HG02642 (cell line): ENCODE measurements around the gene TAS1R3.
"Not testable (repeated sequence)": the region's sequence is repeated elsewhere in the genome, so short reads cannot be mapped to it uniquely, and the experiment has no call there.

Experiments used
- ATAC-seq: cut with Tn5 transposase; IDR thresholded peaks from one replicate; pipeline ENCODE4 v1.9.1; 2021; ENCODE audit warnings: mild to moderate bottlenecking; ENCODE audit not compliant: unreplicated experiment, poor library complexity

The TAS1R3 gene

DNA sequence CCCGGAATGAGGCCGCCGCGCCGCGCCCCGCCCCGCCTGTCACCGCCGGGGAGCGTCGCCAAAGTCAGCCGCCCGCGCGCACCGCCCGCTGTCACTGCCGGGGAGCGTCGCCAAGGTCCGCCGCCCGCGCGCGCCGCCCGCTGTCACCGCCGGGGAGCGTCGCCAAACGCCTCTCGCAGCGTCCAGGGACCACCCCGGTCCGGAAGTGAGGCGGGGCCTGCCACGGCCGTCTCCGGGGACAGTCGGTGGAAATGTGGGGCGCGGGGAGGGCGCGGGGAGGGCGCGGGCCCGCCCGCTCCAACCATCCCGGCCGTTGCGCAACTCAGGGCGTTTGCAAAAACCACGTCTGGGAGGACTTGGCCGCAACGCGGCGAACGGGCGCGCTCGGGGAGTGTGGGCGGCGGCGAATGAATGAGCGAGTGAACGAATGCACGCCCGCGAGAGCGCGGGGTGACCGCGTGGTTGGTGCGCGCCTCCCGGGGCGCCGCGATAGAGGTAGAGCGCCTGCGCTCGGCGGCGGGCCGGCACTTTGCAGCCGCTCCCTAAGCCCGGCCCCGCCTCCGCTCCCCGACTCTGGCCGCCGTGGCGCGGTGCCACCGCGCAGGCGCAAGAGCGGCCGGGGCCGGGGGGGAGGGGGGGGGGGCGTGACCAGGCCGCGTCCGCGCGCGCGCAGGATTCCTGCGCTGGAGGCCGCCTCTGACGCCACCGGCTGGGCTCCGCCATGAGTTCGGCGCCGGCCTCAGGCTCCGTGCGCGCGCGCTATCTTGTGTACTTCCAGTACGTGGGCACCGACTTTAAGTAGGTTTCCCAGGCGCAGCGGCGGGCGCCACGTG is 22.9 kb upstream of the TAS1R3 start, which contains the start of the genes ACAP3 and PUSL1:
Gene ACAP3, minus strand, starts transcription at position 8 of the 833 bp plus-strand sequence. CDS start 115 bp downstream, outside the sequence.
Gene PUSL1, plus strand, starts transcription at position 675 of the 833 bp plus-strand sequence. Its CDS starts 47 bp downstream, at position 722.
- peak; percentile 64 for ATAC-seq

- no peak for ATAC-seq
These were observed 22.3 kb upstream of the TAS1R3 start for GRCh38 chr1:1308756-1309250.

DNA sequence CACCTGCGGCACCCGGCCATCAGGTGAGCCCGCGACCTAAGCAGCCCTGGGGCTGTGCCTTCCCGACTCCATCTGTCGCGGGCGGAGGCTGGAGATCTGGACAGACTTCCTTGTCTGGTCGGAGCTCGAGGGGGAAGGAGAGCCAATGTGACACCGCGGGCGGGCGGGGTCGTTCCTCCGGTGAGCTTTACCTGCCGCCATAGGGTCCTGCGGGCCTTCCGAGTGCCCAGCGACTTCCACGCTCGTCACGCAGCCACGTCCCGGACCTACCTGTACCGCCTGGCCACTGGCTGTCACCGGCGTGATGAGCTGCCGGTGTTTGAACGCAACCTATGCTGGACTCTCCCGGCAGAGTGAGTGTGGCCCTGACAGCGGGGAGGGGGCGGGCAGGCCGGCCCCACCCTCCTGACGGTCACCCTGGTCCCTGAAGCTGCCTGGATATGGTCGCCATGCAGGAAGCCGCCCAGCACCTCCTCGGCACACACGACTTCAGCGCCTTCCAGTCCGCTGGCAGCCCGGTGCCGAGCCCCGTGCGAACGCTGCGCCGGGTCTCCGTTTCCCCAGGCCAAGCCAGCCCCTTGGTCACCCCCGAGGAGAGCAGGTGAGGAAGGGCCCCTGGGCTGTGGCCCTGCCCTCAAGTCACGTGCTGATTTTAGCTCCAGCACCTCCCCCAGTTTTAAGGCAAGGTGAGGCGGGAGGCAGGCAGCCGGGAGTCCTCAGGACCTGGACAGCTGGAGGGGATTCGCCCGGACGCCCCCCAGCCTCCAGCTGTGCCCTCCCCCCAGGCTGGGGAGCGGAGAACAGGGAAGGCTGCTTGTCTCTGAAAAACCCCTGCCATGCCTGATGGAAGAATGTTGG is 21.6 kb upstream of the TAS1R3 start:
- ATAC-seq = no peak

GRCh38 chr1:1310109-1310385 is 21.0 kb upstream of the TAS1R3 start:
- no peak for ATAC-seq

- ATAC-seq = no peak
These were observed 20.5 kb upstream of the TAS1R3 start for GRCh38 chr1:1310476-1311053.

DNA sequence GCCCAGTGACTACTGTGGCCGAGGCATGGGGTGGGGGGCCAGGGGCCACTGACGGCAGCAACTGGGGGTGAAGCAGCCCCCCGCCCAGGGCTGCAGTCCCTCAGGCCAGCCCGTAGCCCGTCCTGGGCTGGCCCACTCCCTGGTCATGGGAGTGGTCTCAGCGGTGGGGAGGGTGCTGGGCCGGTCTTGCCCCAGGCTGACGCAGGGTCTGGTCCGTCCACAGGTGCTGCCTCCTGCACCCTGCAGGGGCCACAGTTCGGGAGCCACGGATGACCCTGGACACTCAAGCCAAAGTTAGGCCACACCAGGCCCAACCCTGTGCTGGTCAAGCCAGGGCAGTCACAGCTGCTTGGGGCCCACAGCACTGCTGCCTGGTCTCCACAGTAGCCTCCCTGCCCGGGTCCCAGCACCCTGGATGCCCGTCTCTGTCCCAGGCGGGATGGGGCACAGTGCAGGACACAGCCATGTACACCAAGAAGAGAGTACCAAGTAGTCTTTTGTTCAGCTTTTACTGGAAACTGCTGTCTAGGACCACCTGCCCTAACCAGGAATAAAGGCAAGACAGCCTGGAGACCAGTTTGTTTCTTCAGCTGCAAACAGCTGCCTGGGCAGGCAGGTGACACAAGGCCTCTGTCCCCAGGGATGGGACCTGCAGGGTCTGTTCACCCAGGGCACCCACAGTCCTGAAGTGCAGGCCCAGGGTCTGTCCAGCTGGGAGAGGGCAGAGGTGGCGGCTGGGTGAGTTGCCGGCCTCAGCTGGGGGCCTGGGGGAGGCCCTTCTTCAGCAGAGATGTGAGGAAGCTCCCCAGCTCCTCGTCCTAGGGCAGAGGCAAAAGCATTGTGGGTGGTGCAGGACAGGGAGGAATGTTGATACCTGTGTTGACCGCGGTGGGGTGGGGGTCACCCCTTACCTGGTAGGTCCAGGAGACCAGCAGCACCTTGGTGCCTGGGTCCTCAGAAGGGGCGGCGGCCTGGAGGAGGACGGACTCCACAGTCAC is 19.7 kb upstream of the TAS1R3 start:
- no peak for ATAC-seq

DNA sequence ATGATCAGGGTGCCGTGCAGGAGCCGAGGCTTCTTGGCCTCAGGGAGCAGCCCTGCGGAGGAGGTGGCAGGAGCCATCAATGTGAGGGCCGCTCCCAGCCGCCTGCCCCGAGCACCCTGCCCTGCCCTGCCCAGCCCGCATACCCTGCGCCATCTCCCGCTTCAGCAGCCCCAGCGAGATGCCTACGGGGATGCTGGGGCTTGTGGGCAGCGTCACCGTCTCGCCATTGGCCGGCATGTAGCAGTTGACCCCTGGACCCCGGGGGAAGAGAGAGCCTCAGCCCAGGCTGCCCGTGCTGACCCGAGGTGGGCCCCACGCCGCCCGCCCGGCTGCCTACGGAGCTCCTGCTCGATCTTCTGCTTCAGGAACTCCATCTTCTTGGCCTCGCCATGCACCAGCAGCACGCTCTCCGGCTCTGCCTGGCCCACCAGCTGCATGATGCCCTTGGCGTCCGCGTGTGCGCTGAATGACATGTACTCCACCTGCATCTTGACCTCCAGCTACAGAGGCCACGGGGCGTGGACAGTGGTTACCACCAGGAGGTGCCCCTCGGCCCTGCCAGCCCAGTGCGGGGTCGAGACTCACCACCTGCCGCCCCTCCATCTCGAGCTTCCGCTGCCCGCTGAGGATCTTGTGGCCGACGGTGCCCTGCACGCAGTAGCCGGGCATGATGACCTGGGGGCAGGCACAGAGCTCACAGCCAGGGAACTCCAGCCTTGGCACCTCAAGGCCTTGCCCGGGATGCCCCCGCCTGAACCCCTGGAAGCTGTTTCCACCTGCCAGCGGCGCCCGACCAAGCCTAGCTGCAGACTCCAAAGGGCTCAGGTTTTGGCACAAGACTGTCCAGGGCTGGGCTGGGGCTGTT is 18.4 kb upstream of the TAS1R3 start:
- no peak for ATAC-seq

GRCh38 chr1:1313500-1314236 is 17.4 kb upstream of the TAS1R3 start:
- ATAC-seq = no peak

- ATAC-seq = no peak
These were observed 16.9 kb upstream of the TAS1R3 start for GRCh38 chr1:1314237-1314586.

- ATAC-seq = no peak
These were observed 16.3 kb upstream of the TAS1R3 start for GRCh38 chr1:1314678-1315335.

GRCh38 chr1:1315435-1315954 is 15.6 kb upstream of the TAS1R3 start:
- ATAC-seq = no peak

GRCh38 chr1:1316199-1316598 is 14.9 kb upstream of the TAS1R3 start:
- ATAC-seq = not testable (repeated sequence)

- ATAC-seq = no peak
These were observed 13.7 kb upstream of the TAS1R3 start for GRCh38 chr1:1317420-1317819.

DNA sequence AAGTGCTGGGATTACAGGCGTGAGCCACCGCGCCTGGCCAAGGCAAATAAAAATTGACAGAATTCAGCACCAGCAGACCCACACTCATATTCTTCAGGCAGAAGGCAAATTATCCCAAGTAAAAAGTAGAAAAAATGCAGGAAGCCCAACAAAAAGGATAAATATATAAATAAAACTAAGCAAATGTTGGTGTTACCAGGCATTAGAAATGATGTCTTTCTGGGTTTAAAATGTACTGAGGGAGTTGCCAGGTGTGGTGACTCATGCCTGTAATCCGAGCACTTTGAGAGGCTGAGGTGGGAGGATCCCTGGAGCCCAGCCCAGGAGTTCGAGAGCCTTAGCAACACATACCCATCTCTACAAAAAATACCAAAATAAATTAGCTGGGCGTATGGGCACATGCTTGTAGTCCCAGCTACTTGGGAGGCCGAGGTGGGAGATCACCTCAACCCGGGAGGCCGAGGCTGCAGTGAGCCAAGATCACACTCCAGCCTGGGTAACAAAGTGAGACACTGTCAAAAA is 12.9 kb upstream of the TAS1R3 start:
- no peak for ATAC-seq

GRCh38 chr1:1318777-1319645 is 12.1 kb upstream of the TAS1R3 start:
- no peak for ATAC-seq

DNA sequence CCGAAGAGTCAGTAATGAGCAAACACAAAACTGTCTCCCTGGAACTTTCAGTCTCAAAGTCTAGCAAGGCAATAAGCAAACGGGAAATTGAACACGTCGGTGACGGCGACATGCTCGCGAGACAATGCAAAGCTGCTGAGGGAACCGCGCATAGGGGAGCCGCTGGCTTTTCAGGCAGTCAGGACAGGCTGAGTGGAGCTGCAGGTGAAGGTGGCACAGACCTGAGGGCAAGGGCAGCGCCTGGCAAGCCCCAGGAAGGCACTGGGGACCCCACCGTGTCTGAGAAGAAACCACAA is 11.5 kb upstream of the TAS1R3 start:
- no peak for ATAC-seq
